Measurements from ENCODE around the gene WDR70.
"Not testable (repeated sequence)": the region's sequence is repeated elsewhere in the genome, so short reads cannot be mapped to it uniquely, and the experiment has no call there.

Gene WDR70

DNA sequence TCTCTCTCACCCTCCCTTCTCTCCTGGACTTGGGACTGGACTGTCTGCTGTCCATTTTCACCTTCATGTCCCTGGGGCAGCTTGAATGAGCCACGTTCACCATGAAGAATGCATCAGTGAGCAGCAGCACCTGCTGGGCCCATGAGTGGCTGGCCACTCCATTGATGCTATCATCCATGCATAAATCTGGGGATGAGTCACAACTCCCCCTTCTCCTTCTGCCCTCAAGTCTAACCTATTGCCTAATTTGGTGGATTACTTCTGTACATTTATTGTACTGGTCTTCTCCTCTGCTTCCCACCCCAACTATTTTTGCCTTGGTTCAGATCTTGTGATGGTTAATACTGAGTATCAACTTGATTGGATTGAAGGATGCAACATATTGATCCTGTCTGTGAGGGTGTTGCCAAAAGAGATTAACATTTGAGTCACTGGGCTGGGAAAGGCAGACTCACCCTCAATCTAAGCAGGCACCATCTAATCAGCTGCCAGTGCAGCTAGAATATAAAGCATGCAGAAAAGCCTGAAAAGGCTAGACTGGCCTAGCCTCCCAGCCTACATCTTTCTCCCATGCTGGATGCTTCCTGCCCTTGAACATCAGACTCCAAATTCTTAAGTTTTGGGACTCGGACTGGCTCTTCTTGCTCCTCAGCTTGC is 414.0 kb downstream of the WDR70 start:
- Mint-ChIP-seq H3K27ac (no peak overlapping the region), H3K27me3 (peaks cover 16% of the 10 kb centered on the region), H3K36me3 (peaks cover 3% of the 10 kb centered on the region), H3K4me1 (no peaks in the 10 kb centered on the region), H3K9me3 (peaks cover 12% of the 10 kb centered on the region), H3K4me3 (no peak overlapping the region)
- no peak for DNase-seq (ENCODE audit: low spot score in 2 of 2)
- ATAC-seq (ENCODE audit: low read depth), result no peak

GRCh38 chr5:37795292-37795691 is 416.2 kb downstream of the WDR70 start:
- not testable (repeated sequence) for ATAC-seq (ENCODE audit: low read depth); H3K36me3 Mint-ChIP-seq; DNase-seq (ENCODE audit: low spot score in 2 of 2); H3K4me1 Mint-ChIP-seq; H3K4me3 Mint-ChIP-seq; H3K27ac Mint-ChIP-seq
- peaks cover 13% of the 10 kb centered on the region for H3K9me3 Mint-ChIP-seq
- peaks cover 11% of the 10 kb centered on the region for H3K27me3 Mint-ChIP-seq

- ATAC-seq (ENCODE audit: low read depth); H3K4me1 Mint-ChIP-seq; H3K4me3 Mint-ChIP-seq; H3K27ac Mint-ChIP-seq; H3K36me3 Mint-ChIP-seq; DNase-seq (ENCODE audit: low spot score in 2 of 2): not testable (repeated sequence)
- Mint-ChIP-seq H3K27me3 (peaks cover 11% of the 10 kb centered on the region), H3K9me3 (peaks cover 14% of the 10 kb centered on the region)
Measured at GRCh38 chr5:37796435-37796834, 417.3 kb downstream of the WDR70 start.

- H3K36me3 Mint-ChIP-seq, result peaks cover 2% of the 10 kb centered on the region
- no peak overlapping the region for H3K27ac Mint-ChIP-seq
- peaks cover 4% of the 10 kb centered on the region for H3K27me3 Mint-ChIP-seq
- peaks cover 7% of the 10 kb centered on the region for H3K9me3 Mint-ChIP-seq
- no peaks in the 10 kb centered on the region for H3K4me1 Mint-ChIP-seq
- no peak for DNase-seq (ENCODE audit: low spot score in 2 of 2)
- ATAC-seq (ENCODE audit: low read depth), result no peak
- no peak overlapping the region for H3K4me3 Mint-ChIP-seq
Measured at GRCh38 chr5:37799865-37800421, 420.8 kb downstream of the WDR70 start.

DNA sequence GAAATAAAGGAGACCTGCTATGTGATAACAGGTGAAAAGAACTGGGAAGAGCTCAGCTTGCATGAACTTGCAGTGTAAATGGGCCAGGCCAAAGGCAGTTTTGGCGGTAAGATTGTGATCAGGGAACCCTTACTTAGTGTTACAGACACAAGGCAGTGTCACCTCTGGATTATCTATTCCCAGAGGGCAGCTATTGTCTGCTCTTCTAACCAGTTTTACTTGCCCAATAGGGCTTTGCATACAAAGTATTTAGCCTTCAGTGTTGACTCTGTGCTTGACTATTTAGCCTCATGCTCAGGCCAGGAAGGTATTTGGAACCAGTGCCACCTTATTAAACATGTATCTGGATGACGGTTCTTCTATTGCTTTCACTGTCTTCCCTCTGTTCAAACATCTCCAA is 422.4 kb downstream of the WDR70 start:
- no peak overlapping the region for H3K27ac Mint-ChIP-seq
- H3K36me3 Mint-ChIP-seq, result peaks cover 2% of the 10 kb centered on the region
- H3K27me3 Mint-ChIP-seq, result peaks cover 7% of the 10 kb centered on the region
- H3K4me1 Mint-ChIP-seq, result no peaks in the 10 kb centered on the region
- peaks cover 5% of the 10 kb centered on the region for H3K9me3 Mint-ChIP-seq
- ATAC-seq (ENCODE audit: low read depth), result no peak
- no peak overlapping the region for H3K4me3 Mint-ChIP-seq
- no peak for DNase-seq (ENCODE audit: low spot score in 2 of 2)

All from memory B cell (primary cell).